Activated T-cell treated with anti-CD3 and anti-CD28 coated beads for 4 hours (primary cell): ENCODE results near the gene ARHGAP28.

Source experiments
- DNase-seq: peaks from one replicate; pipeline ENCODE4 v3.0.0-alpha.2; 2020

ARHGAP28 gene

GRCh38 chr18:6876641-6877041, 147.1 kb downstream of the ARHGAP28 start:
- no peak for DNase-seq

GRCh38 chr18:6877288-6877687, 147.8 kb downstream of the ARHGAP28 start:
- DNase-seq = no peak

- no peak for DNase-seq
Measured at GRCh38 chr18:6878556-6879297, 149.2 kb downstream of the ARHGAP28 start.

GRCh38 chr18:6879508-6880195, 150.1 kb downstream of the ARHGAP28 start:
- no peak for DNase-seq

GRCh38 chr18:6881034-6881820, 151.7 kb downstream of the ARHGAP28 start:
- DNase-seq = no peak

GRCh38 chr18:6882401-6882800, 152.9 kb downstream of the ARHGAP28 start:
- no peak for DNase-seq

- DNase-seq = no peak
Measured at GRCh38 chr18:6885006-6885481, 155.5 kb downstream of the ARHGAP28 start.

- DNase-seq = no peak
Measured at GRCh38 chr18:6885992-6886796, 156.7 kb downstream of the ARHGAP28 start.

GRCh38 chr18:6886797-6887330, 157.3 kb downstream of the ARHGAP28 start:
- no peak for DNase-seq

- DNase-seq = no peak
Measured at GRCh38 chr18:6891788-6892187, 162.3 kb downstream of the ARHGAP28 start.

GRCh38 chr18:6901286-6901926, 171.9 kb downstream of the ARHGAP28 start:
- no peak for DNase-seq

- DNase-seq = no peak
Measured at GRCh38 chr18:6917072-6917471, 187.6 kb downstream of the ARHGAP28 start.

- DNase-seq = no peak
Measured at GRCh38 chr18:6920099-6920955, 190.8 kb downstream of the ARHGAP28 start.

- no peak for DNase-seq
Measured at GRCh38 chr18:6921571-6921970, 192.1 kb downstream of the ARHGAP28 start.

GRCh38 chr18:6923220-6923619, 193.7 kb downstream of the ARHGAP28 start:
- no peak for DNase-seq

- DNase-seq = no peak
Measured at GRCh38 chr18:6927153-6927552, 197.6 kb downstream of the ARHGAP28 start.

- no peak for DNase-seq
Measured at GRCh38 chr18:6928359-6928758, 198.8 kb downstream of the ARHGAP28 start.

- no peak for DNase-seq
Measured at GRCh38 chr18:6929370-6930102, 200.0 kb downstream of the ARHGAP28 start.

GRCh38 chr18:6934859-6935258, 205.3 kb downstream of the ARHGAP28 start:
- no peak for DNase-seq

- no peak for DNase-seq
Measured at GRCh38 chr18:6938003-6938402, 208.5 kb downstream of the ARHGAP28 start.
